Activated CD4-positive, alpha-beta T cell treated with anti-CD3 and anti-CD28 coated beads, Interleukin-2, amount 50 U/mL, for 4 hours (primary cell): Measurements from ENCODE around the gene RELT.

Experiments used
- DNase-seq, 2 experiments: peaks; one replicate each; pipeline ENCODE4 v3.0.0-alpha.2; 2020

RELT gene

DNA sequence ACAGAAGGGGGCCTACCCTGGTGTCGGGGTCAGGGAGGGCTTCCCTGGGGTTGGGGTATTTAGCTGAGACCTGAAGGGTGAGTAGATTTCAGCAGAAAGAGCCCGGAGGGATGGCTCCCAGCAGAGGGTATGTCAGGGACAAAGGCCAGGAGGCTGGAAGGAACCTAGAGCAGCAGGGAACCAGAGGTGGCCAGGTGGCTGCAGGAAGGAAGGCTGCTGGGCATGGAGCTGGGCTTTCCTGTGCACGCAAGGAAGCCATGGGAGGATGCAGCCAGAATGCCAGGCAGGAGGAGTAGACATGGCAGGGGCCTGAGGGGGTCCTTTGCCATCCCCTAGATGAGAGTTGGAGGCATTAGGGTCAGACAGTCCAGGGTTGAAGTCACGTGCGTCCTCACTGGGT is 27.4 kb upstream of the RELT start:
- no peak for DNase-seq

DNA sequence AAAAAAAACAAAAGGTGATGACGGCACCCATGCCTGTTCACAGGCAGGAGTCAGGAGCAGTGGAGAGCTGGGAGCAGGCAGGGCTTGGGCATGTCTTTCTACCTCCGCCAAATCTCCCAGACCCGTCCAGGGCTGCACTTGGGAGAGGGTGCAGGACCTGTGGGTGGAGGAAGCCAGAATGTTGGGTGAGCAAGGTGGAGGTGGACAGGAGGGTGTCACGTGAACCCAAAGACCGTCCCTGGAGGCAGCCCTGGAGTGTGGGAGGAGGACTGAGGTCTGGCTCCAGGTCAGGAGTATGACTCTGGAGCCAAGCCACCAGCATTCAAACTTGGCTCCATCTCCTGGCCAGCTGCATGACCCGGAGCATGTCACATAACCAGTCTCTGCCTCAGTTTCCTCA is 26.6 kb upstream of the RELT start:
- no peak for DNase-seq

DNA sequence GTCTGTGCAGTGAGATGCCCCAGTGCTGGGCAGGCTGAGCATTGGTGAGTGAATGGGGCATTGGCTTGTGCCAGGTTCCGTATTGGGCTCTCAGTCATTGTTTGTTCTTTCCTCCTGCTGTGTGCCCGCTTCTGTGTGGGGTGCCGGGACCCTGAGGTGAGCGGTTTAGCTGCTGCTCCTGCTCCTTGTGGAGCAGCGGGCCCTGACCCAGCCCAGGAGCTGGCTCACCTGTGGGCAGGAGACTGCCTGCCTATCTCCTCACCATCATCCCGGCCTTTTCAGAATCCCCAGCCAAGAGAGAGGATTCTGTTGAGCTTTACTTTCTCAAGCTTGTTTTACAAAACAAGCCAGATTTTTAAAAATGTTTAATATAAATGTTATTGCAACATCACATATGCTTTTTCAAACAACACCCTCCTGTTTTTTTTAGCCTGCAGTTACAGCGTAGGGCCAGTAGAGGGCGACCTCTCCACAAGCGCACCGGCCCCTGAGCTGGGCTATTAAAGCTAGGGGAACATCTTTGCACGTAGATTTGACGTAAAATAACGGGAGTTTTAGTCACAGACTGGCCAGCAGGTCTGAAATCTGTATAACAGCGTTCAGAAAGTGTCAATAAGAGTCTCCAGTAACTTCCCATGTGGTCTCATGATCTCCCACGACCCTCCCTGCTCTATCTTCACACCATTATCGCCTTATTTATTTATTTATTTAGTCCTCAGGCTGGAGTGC is 25.1 kb upstream of the RELT start:
- DNase-seq, result peak; percentile 53

DNA sequence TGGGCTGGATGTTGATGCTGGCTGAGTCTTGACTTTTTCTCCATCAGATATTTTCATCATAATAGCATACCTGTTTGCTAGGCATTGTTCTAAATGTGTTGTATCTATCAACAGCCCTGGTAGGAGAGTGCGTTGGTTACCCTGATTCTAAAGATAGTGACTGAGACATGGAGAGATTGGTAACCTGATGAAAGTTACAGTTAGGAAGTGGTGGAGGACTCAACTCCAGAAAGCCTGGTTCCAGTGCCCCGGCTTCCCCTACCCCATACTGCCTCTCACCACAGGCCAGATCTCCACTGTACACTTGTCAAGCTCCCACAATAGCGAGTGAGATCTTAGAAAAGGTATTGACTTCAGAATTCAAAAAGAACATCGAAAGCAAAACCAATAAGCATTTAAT is 22.8 kb upstream of the RELT start:
- no peak for DNase-seq

DNA sequence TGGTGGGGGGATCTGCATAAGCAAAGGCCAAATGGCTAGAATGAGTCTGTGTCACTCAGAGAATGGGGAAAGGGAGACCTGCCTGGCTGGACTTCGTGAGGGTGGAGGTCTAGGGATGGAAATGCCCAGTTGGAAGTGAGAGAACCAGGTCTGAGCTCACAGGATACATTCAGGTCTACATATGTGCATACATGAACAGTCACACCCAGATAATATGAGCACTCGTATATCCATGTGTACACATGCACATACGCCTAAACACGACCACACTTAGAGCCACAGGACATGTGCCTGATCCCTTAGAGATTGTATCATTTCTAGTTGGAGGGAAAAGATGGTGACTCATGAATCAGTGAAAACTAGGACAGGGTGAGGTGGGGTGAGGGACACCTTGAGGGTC is 21.1 kb upstream of the RELT start:
- no peak for DNase-seq

DNA sequence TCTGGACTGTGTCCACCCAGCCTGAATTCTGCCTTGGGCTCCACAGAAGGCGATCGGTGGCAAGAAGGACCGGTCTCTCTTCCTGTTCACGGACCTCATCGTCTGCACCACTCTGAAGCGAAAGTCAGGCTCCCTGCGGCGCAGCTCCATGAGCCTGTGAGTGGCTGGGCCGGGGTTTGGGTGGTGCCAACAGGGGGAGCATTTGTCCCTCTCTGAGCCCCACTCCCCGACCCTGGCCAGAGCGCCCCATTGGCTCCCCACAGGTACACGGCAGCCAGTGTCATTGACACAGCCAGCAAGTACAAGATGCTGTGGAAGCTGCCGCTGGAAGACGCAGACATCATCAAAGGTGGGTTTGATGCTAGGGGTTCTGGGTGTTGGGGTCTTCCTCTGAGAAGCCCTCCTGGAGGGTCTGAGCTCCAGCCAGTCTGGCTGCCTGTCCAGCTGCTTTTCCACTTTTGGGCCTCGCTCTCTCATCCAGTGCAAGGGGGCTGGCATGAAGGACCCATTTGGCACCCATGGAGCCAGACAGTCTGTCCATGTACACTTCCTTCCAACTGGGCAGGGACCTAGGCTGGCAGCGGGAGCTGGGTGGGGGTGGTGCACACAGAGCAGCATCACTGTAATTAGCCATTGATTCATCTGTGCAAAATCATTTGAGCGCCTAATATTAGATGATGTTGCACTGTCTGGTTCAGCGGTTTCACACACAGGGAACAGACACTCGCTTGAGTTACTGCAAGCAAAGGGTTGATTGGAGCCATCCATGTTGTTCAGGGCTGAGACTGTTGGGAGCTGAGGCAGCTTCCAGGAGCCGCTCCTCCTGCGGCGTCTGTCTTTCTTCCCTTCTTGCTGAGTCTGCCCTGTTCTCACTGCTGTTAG is 19.0 kb upstream of the RELT start:
- no peak for DNase-seq

DNA sequence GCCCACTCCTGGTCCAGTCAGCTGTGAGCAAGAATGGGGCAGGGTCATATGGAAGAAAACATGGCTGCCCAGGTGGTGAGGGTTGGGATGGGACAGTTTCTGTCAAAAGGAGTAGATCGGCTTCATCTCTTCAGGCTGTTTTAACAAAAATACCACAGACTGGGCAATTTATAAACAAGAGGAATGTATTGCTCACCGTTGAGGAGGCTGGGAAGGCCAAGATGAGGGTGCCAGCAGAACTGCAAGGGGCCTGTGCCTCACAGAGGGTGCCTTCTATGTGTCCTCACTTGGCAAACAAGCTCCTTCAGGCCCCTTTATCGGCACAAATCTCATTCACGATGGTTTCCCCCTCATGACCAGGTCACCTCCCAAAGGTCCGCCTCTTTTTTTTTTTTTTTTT is 18.1 kb upstream of the RELT start:
- DNase-seq, result no peak

DNA sequence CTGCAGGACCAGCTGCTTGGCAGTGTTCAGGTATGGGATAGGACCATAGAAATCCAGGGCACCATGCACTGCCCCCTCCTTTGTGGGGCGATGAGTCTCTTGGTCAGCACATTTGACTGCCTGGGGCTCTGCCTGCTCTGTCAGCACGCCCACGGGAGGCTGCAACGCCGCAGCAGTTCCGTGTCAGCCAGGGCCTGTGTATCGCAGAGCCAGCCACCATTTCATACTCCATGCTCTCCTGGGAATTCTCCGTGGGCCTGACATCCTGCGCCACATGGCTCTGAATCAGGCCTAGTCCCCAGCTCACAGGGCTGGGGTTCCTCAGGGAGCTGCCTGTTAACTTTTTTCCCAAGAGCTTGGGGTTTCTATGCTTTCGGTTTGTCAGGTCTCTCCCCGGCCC is 16.9 kb upstream of the RELT start:
- DNase-seq, result no peak

DNA sequence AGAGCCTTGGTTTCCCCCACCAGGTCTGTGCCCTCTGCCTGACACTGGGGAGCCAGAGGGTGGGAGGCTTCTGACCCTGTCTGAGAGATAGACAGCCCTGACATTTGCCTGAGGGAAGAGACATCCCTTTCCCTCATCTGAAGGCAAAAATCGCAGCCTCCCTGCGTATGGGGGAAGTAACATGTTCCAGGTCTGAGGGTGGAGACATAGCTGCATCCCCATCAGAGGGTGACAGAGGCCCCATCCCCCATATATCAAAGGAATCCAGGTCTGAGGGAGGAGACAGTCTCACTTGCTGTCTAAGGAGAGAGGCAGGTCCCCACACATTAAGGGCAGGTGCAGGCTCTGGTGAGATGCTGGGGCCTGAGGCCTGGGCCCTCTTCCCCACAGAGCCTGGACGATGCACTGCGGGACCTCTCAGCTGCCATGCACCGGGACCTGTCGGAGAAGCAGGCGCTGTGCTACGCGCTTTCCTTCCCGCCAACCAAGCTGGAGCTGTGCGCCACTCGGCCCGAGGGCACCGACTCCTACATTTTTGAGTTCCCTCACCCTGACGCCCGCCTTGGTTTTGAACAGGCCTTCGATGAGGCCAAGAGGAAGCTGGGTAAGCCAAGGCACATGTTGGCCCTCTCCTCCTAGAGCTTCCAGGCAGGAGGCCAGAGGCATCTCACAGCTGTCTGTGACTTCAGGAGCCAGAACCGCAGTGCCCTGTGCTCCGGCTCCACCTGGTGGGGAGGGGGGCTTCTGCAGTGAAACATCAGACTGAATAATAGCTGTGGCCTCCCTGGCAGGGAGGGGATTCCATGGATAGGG is 16.1 kb upstream of the RELT start:
- DNase-seq, result peak; percentile 23 to 25

DNA sequence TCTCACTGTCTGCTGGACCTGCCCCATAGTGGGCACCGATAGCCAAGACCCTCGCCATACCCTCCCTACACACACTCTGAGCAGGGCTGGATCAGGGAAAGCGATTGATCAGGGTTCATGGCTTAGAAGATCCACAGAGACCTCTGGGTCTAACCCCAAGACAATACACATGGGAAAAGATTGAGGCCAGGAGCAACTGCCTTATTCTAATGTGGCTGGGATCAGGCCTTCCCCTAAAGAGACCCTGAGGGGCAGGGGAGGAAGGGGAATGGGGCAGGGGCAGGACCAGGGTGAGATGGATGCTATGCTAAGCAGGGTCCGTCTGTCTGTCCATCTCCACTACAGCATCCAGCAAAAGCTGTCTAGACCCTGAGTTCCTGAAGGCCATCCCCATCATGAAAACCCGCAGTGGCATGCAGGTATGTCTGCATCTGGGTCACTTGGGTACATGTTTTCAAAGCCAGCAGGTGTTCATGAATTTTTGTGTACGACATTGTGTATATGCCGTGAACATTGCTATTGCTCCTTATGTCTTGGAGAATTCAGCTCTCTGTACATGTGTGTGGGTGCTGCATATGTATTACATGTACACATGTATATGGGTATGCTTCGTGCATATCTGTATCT is 15.3 kb upstream of the RELT start:
- DNase-seq, result no peak

DNA sequence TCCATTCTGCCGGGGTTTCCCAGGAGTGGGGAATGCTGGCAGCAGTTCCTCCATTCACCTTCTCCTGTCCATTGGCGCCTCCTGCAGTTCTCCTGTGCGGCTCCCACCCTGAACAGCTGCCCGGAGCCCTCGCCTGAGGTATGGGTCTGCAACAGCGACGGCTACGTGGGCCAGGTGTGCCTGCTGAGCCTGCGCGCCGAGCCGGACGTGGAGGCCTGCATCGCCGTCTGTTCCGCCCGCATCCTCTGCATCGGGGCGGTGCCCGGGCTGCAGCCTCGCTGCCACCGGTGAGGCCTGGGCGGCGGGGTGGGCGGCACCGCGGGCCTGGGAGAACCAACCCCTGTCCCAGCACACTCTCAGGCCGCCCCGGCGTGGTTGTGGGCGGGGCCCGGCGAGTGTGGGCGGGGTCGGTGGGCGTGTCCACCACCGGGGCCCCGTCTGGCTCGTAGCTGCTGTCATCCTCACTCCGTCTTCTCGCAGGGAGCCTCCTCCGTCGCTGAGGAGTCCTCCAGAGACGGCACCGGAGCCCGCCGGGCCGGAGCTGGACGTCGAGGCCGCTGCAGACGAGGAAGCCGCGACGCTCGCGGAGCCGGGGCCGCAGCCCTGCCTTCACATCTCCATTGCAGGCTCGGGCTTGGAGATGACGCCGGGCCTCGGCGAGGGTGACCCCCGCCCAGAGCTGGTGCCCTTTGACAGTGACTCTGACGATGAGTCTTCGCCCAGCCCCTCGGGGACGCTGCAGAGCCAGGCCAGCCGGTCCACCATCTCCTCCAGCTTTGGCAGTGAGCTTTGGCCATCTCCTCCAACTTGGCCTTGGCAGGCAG is 14.0 kb upstream of the RELT start:
- DNase-seq, result no peak

DNA sequence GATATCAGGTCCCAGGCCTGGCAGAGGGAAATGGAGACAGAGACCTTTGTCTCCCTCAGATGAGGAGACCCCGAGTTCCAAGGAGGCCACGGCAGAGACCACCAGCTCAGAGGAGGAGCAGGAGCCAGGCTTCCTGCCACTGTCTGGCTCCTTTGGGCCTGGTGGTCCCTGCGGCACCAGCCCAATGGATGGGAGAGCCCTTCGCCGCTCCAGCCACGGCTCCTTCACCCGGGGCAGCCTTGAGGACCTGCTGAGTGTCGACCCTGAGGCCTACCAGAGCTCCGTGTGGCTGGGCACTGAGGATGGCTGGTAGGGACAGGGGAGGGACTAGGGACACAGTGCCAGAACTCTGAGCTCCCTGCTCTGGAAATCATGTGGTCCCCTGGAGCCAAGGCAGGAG is 13.1 kb upstream of the RELT start:
- no peak for DNase-seq

DNA sequence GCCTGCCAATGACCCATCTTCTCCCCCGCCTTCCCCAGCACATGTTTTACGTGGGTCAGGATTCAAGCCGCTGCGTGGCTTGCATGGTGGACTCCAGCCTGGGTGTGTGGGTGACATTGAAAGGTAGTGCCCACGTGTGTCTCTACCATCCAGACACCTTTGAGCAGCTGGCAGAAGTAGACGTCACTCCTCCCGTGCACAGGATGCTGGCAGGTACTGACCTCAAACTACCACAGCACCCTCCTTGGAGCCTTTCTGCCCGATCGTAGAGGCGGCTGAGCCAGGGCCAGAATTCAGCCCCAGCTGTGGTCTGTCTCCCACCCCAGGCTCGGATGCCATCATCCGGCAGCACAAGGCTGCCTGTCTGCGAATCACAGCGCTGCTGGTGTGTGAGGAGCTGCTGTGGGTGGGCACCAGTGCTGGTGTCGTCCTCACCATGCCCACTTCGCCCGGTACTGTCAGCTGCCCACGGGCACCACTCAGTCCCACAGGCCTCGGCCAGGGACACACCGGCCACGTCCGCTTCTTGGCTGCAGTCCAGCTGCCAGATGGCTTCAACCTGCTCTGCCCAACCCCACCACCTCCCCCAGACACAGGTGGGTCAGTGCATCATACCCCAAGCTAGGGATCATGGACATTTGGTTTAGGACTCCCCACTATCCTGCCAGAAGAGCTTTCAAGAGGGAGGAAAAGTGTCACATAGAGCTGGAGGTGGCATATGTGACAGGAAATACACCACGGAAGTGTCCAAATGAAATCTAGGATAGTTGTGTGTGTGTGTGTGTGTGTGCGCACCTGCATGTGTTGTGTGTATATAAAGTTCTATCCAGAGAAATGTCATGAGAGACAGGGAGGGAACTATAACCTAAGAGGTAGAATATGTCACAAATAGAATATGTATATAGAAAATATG is 10.6 kb upstream of the RELT start:
- DNase-seq, result no peak

DNA sequence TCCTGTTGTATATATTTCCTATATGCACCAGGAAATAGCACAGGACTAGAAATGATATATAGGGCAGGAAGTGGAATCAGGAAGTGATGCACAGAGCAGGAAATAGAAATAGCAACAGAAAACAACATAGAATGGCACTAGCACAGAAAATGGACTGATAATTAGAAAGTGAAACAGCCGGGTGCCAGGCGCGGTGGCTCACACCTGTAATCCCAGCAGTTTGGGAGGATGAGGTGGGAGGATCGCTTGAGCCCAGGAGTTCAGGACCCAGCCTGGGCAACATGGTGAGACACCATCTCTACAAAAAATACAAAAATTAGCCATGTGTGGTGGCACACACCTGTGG is 10.0 kb upstream of the RELT start:
- DNase-seq, result no peak

DNA sequence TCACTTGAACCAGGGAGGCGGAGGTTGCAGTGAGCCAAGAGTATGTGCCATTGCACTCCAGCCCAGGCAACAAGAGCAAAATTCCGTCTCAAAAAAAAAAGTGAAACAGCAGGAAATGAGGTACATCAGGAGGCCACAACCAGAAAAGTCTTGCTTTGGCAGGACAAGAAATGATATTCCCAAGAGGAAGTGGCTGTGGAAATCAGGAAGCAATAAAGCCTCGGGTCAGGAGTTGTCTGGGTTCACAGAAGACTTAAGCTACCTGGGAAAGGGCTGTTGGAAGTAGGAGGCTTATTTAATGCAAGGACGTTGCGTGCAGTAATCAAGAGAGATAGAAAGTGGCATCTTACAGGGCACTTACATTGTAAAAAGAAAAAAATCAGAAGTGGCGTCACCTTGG is 9.2 kb upstream of the RELT start:
- no peak for DNase-seq

DNA sequence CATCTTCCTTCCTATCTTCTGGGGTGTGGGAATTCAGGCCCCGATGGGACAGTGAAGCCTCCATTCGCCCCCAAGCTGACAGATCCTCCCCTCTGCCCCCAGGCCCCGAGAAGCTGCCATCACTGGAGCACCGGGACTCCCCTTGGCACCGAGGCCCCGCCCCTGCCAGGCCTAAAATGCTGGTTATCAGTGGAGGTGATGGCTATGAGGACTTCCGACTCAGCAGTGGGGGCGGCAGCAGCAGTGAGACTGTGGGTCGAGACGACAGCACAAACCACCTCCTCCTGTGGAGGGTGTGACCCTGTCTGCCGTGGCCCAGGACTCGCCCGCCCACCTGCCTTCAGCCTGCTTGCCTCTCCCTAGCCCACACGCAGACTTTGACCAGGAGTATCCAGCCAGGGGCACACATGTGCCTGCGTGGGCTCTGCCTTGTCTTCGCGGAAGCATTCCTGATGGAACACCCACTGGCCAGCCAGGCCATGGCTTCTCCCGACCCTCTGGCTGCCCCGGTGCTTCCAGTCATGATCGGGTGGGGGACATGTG is 8.6 kb upstream of the RELT start:
- DNase-seq, result no peak

DNA sequence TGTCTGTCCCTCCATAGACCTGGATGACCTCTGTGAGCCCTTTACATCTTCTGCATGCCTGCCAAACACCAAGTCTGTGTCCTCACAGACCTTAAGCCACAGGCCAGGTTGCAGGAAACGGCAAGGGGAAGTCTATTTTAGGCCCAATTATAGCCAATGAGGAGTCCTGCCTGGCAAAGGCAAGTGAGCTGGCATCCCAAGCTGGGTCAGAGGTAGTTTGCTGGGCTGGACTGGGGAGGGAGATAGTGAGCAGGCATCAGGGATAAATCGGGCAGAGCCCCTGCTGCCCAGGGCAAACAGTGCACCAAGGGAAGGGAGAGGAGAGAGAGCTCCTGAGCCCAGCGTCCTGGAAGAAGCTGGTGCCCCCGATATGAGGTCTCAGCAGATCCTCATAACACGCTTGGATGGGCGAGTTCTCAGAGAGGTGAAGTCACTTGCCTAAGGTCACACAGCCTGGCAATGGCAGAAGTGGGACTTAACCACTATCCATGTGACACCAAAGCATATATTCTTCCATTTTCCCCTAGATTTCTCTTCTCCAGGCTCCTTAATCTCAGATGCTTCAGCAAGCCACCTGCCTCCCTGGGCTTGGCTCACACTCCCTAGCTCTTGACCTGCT is 3.7 kb upstream of the RELT start:
- DNase-seq, result no peak

DNA sequence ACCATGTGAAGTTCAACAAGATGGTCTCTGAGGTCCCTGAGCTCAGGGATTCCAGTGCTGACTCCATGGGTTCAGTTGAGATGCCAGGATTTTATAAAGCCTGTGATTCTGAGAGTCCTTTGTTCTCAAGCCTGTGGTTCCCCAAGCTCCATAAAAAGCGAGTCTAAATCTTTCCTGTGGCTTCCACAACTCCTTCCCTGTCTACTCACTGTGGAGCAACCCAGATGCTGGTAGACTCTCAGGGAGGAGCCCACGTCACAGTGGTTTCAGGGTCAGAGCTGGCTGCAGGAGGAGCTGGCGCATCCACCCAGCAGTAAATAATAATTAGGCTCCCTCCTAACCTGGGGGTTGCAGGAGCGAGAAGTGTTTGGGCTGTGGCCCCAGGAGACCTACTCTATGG is 2.0 kb upstream of the RELT start:
- DNase-seq, result no peak

DNA sequence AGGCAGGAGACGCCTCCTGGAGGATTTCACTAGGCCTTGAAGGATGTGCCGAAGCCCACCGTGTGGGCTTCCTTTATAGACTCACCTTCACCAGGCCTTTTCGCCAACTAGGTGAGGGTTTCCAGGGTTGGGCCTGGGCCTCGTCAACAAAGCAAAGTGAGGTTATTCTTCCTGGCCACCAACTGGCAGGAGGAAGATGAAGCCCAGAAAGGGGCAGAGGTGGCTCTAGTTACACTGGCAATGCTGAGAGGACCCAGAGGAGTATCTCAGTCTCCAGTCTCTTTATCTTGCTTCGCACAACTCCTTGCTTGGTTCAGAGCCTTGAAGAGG is 404 bp upstream of the RELT start:
- DNase-seq, result no peak

DNA sequence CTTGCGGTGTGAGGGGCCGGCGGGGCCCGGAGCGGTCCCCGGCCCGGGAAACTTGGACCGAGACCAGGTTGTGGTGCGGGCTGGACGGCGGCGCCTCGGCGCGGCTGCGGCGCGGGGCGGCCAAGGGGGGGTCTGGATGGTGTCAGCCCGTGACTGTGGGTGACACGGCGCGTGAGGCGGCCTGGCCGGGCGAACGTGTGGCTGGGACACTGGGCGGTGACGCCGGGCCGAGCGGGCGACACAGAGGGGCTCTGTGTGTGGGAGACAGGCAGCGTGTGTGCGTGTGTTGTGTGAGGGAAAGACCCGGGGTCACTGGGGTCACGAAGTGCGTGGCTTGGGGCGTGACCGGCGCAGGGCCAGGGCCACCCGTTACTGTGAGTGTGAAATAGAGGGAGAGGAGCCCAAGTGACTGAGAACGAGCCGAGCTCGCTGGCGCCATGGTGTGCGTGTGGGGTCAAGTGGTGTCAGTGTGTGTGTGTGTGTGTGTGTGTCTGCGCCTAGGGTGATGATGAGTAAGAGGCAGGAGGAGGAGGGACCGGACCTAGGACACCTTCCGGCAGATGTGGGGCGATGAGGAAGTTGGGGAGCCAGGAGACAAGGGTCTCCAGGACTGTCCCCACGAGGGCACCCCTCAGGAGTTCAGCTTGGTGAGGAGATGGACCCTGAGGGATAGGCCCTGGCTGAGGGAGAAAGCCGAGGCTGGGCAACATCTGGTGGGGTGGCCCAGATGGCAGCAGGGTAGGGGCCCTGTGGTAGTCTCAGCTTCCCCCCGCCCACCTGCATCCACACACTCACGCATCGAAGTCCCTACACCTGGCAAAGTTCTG is 817 bp downstream of the RELT start:
- peak; percentile 36 to 48 for DNase-seq
